22Rv1 (cell line): ENCODE measurements around the gene CUX1.
A peak's percentile ranks its signal among the peaks of the same experiment; 100 is the strongest.

Experiments used
- H3K27ac ChIP-seq: fragments of 450-650 bp; 2 replicates; pipeline ENCODE4 v1.5.1; 2017
- ZFX ChIP-seq: fragments of 450-650 bp; IDR thresholded peaks from 2 replicates; pipeline ENCODE4 v1.6.1; 2017; ENCODE audit warnings: antibody characterized with exemption, borderline replicate concordance
- TF ChIP-seq, protein P1 (sequence below): fragments of 450-650 bp; IDR thresholded peaks from 2 replicates; pipeline ENCODE4 v1.5.1; 2017; ENCODE audit warnings: mild to moderate bottlenecking

Gene CUX1

DNA sequence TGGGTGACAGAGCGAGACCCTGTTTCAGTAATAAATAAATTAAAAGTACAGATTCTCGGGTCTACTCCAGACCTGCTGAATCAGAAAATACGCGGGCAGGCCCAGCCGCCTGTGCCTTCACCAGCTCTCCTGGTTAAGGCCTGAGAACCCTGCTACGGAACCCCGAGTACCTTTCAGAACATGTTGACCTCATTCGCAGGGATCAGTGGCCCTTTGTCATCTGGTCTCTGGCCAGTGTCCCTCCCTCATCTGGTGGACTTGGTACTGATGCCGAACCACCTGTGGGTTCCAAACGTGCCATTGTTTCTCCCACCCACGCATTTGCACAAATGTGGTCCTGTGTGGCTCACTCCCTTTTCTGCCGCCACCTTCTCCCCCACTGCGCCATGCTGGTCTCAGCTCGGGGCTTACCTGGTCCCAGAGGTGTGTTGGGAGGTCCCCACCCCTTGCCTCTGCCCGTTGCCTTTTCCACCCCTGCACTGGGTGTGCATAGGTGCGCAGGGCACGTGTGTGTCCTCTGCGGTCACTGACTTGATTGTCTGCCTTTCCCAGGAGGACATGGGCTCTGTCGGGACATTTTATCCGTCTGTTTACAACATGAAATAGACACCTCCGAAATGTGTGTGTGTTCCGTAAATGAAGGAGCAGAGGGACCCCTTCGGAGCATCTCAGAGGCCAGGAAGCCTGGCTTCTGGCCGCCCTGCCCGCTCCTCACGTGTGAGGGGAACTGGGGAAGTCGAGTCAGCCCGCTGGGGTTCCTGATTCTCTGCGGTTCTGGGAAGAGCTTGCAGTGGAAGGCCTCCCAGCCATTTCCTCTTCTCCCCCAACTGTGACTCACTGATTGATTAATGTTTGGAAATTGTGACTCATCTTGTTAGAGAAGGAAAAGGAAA, 135.2 kb downstream of the CUX1 start:
- H3K27ac ChIP-seq: no peak overlapping the region
- TF ChIP-seq ZFX: no peak
- TF ChIP-seq, protein P1, sequence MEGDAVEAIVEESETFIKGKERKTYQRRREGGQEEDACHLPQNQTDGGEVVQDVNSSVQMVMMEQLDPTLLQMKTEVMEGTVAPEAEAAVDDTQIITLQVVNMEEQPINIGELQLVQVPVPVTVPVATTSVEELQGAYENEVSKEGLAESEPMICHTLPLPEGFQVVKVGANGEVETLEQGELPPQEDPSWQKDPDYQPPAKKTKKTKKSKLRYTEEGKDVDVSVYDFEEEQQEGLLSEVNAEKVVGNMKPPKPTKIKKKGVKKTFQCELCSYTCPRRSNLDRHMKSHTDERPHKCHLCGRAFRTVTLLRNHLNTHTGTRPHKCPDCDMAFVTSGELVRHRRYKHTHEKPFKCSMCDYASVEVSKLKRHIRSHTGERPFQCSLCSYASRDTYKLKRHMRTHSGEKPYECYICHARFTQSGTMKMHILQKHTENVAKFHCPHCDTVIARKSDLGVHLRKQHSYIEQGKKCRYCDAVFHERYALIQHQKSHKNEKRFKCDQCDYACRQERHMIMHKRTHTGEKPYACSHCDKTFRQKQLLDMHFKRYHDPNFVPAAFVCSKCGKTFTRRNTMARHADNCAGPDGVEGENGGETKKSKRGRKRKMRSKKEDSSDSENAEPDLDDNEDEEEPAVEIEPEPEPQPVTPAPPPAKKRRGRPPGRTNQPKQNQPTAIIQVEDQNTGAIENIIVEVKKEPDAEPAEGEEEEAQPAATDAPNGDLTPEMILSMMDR: no peak

DNA sequence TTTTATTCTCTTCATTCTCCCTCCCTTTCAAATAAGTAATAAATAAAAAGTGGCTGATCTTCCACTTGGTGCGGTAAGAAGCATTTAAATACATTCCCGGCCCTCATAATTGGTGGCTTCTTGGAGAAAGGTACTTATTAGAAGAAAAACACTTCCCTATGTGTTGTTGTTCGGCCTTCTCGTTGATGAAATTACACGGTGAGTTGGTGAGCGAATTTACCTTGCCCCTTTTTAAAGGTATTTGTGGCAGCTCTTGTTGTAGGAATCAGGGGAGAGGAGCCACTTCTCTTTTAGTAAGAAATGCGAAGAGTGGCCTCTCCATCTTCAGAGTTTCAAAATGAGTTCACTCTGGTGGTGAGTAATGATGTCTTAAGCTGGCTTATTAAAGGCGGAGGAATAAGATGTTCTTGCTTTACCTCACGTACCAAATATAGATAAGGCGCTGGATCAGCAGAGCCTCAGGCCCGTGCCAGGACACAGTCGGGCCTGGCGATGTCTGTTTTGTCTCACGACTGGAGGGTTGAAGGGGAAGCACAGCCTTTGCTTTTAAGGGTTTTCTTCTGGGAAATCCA, 135.9 kb downstream of the CUX1 start:
- H3K27ac ChIP-seq: no peak overlapping the region
- no peak for TF ChIP-seq ZFX
- TF ChIP-seq, protein P1: no peak

DNA sequence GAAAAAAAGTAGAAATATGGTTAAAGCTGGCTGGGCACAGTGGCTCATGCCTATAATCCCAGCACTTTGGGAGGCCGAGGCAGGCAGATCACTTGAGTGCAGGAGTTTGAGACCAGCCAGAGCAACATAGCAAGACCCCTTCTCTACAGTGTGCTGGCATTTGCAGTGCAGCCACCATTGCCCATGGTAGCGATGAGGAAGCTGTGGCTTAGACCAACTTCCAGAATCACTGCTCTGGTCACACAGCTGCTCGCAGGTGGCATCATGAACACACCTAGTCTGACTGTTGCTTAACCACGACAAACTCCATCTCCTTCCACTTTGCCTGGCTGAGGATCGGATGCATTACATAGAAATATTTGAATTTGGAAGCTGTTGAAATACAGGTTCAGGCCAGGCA, 137.1 kb downstream of the CUX1 start:
- TF ChIP-seq, protein P1: no peak
- no peak for TF ChIP-seq ZFX
- no peak overlapping the region for H3K27ac ChIP-seq

DNA sequence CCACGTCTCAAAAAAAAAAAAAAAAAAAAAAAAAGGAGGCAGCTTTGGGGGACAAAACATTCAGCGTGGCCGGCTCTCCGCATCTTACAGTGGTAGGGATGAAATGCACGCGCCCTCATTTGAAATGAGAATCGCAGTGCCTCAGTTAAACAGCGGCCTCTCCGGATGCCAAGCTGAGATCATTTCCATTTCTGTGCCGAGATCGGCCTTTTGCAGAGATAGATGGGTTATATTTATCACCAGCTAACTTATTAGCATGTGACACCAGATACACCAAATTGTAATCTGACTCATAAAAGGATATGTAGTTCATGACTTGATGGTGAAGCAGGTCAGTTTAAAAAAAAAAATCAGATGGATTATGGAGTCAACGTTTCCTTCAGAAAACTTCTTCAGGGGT, 138.7 kb downstream of the CUX1 start:
- TF ChIP-seq ZFX: no peak
- TF ChIP-seq, protein P1: no peak
- H3K27ac ChIP-seq: no peak overlapping the region

DNA sequence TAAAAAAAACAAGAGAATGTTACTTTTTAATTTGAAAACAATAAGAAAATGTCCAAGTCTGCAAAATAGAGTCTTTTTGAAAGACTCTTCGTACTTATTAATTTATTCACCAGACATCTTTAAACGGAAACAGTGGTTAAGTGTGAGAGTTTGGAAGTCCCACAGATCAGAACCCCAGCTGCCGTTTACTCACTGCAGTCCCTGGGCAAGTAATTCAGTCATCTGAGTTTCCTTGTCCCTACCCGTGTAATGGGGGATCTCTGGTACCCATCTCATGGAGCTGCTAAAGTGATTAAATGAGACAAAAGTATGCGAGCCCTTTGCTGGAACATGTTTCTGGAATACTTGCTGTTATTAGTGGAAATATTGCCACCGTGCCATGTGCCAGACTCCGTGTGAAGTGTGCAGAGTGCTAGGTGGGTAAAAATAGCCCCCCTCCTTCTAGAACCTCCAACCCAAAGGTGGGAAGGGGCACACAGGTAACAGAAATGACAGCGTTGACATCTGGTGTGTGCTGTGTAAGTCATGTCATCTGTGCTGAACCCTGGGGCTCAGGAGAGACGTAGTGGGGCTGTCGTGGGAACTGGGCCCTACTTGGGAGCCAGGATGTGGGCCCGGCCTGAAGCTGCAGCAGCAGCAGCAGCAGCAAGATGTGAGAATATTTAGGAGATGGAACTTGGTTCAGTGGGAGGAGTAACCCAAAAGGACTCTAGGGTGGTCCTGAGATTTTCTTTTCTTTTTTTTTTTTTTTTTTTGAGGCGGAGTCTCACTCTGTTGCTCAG, 140.5 kb downstream of the CUX1 start:
- TF ChIP-seq, protein P1: no peak
- no peak for TF ChIP-seq ZFX
- H3K27ac ChIP-seq: peak overlapping the region; percentile 38; the same call in 1 of the 2 replicates

DNA sequence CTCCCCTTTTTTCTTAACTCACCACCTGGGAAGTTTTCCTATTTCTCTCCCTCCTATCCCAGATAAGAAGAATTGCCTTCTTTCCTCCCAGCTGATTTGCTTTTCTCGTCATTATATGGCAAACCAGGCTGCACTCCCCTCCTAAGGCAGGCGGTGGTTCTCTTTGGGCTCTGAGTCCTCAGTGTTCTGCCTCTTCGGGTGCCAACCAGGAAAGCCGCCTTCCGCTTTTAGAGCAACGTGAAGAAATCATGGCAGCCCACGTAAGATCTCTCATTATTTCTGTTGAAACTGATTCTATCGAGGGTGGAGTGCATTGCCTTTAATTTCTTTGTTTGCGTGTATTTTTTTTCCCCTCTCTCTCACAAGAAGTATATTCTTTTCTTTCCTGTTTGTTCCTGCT, 141.9 kb downstream of the CUX1 start:
- no peak overlapping the region for H3K27ac ChIP-seq
- TF ChIP-seq ZFX: no peak
- TF ChIP-seq, protein P1: no peak
